T-helper 22 cell (primary cell): ENCODE data around the gene DDX3X.
"Not testable (repeated sequence)": the region's sequence is repeated elsewhere in the genome, so short reads cannot be mapped to it uniquely, and the experiment has no call there.

Source experiments
- DNase-seq: peaks from one replicate; pipeline ENCODE4 v3.0.0-alpha.2; 2020; ENCODE audit warnings: low read depth

The DDX3X gene

GRCh38 chrX:41329101-41329500, 4.9 kb upstream of the DDX3X start:
- no peak for DNase-seq

- DNase-seq: no peak
These were observed 2.0 kb upstream of the DDX3X start for GRCh38 chrX:41332005-41332404.

- DNase-seq: no peak
These were observed 1.5 kb upstream of the DDX3X start for GRCh38 chrX:41332408-41333002.

GRCh38 chrX:41333003-41333743, 789 bp upstream of the DDX3X start:
- peak; percentile 88 for DNase-seq

- DNase-seq: peak; percentile 70
These were observed 618 bp downstream of the DDX3X start for GRCh38 chrX:41334363-41335197.

GRCh38 chrX:41335198-41335957, 1.4 kb downstream of the DDX3X start:
- no peak for DNase-seq

GRCh38 chrX:41335958-41336331, 2.0 kb downstream of the DDX3X start:
- DNase-seq: no peak

- DNase-seq: no peak
These were observed 2.5 kb downstream of the DDX3X start for GRCh38 chrX:41336447-41336846.

- no peak for DNase-seq
These were observed 3.2 kb downstream of the DDX3X start for GRCh38 chrX:41337140-41337539.

- no peak for DNase-seq
These were observed 4.5 kb downstream of the DDX3X start for GRCh38 chrX:41338436-41338835.

GRCh38 chrX:41339148-41339547, 5.2 kb downstream of the DDX3X start:
- no peak for DNase-seq

- DNase-seq: no peak
These were observed 10.1 kb downstream of the DDX3X start for GRCh38 chrX:41344053-41344452.

- no peak for DNase-seq
These were observed 13.2 kb downstream of the DDX3X start for GRCh38 chrX:41347186-41347585.

- no peak for DNase-seq
These were observed 14.6 kb downstream of the DDX3X start for GRCh38 chrX:41348551-41348950.

- DNase-seq: no peak
These were observed 16.4 kb downstream of the DDX3X start for GRCh38 chrX:41350150-41350975.

GRCh38 chrX:41350976-41351569, 17.1 kb downstream of the DDX3X start:
- no peak for DNase-seq

GRCh38 chrX:41351923-41352322, 18.0 kb downstream of the DDX3X start:
- DNase-seq: no peak

- no peak for DNase-seq
These were observed 18.4 kb downstream of the DDX3X start for GRCh38 chrX:41352329-41352838.

GRCh38 chrX:41353985-41354384, 20.0 kb downstream of the DDX3X start:
- DNase-seq: no peak

GRCh38 chrX:41369152-41369551, 35.2 kb downstream of the DDX3X start:
- DNase-seq: no peak

GRCh38 chrX:41371575-41371974, 37.6 kb downstream of the DDX3X start:
- not testable (repeated sequence) for DNase-seq
